ENCODE data around the gene NME3.

DNA sequence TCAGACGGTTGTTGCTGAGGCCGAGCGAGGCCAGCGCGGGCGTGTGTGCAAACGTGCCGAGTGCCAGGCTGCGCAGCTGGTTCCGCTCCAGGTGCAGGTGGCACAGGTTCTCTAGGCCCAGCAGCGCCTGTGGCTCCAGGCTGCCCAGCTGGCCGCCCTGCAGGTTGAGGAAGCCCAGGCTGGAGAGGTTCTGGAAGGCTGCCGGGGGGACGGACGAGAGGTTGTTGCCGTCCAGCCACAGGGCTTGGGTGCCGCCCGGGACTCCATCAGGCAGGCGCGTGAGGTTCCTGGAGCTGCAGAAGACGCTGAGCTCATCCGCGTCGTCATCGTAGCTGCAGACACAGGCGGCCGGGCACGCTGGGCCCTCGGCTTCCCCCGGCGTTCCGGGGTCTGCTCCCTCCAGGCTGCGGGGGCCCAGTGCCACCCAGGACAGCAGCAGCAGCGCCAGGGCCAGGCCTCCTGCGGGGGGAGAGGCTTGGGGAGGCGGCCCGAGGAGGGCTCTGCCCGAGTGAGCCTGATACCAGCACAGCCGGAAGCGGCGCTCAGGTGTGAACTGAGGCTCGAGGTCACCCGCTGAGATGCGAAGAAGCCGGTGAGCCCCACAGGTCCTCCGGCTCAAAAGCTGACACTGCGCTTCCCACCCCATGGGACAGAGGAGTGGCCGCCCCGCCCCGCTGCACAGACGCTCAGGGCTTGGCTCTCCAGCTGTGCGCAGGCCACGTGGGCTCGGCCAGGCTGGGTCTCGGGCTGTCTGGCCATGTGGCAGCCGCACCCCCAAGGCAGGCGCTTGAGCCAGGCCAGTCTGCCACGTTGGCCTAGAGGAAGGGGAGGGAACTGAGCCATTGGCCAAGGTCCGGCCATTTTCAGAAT lies 20.8 kb upstream of the NME3 start:
- TF ChIP-seq, protein P1, sequence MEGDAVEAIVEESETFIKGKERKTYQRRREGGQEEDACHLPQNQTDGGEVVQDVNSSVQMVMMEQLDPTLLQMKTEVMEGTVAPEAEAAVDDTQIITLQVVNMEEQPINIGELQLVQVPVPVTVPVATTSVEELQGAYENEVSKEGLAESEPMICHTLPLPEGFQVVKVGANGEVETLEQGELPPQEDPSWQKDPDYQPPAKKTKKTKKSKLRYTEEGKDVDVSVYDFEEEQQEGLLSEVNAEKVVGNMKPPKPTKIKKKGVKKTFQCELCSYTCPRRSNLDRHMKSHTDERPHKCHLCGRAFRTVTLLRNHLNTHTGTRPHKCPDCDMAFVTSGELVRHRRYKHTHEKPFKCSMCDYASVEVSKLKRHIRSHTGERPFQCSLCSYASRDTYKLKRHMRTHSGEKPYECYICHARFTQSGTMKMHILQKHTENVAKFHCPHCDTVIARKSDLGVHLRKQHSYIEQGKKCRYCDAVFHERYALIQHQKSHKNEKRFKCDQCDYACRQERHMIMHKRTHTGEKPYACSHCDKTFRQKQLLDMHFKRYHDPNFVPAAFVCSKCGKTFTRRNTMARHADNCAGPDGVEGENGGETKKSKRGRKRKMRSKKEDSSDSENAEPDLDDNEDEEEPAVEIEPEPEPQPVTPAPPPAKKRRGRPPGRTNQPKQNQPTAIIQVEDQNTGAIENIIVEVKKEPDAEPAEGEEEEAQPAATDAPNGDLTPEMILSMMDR (IDR thresholded peaks at IDR 0.05) = no peak
- TF ChIP-seq POLR2A (IDR thresholded peaks at IDR 0.05) = no peak
